Left ventricle myocardium superior (tissue), 1 donor: Measurements from ENCODE around the gene MTHFSD. TPM values are rescaled to one million over a fixed set of nuclear protein-coding genes. Genes with fewer than 3 reads are reported as not detected.
"Not testable (repeated sequence)": the region's sequence is repeated elsewhere in the genome, so short reads cannot be mapped to it uniquely, and the experiment has no call there.

Source experiments
- ATAC-seq: fragments of 200-7000 bp; cut with Tn5 transposase; one replicate; pipeline ENCODE4 v1.9.1; 2020; ENCODE audit warnings: mild to moderate bottlenecking, moderate library complexity
- DNase-seq: peaks from one replicate; pipeline ENCODE4 v3.0.0-alpha.2; 2020
- intact Hi-C: fragments of 100-400 bp; cut with micrococcal nuclease; formaldehyde crosslinking; loops from one replicate; pipeline ENCODE4 v1.11.0; 2022
- long read RNA-seq: library from polyadenylated mRNA; unstranded; transcript quantifications from one replicate; pipeline ENCODE4 v2.0.0, GENCODE V29; 2021
- total RNA-seq: library from RNA; stranded (reverse); fragmentation: NEBNext Ultra II Directional; extraction: Animal tissue kit (Norgen Biotek cat#: 25700); gene quantifications from one replicate; pipeline ENCODE4 v1.2.1, GENCODE V29; 2021
- donor health status: DM: no; HTN: yes; CAD: no; lungs with severe emphysema.

The MTHFSD gene, protein sequence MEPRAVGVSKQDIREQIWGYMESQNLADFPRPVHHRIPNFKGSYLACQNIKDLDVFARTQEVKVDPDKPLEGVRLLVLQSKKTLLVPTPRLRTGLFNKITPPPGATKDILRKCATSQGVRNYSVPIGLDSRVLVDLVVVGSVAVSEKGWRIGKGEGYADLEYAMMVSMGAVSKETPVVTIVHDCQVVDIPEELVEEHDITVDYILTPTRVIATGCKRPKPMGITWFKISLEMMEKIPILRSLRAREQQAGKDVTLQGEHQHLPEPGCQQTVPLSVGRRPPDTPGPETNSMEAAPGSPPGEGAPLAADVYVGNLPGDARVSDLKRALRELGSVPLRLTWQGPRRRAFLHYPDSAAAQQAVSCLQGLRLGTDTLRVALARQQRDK
- total RNA-seq, result 12.6 TPM
- long read RNA-seq, partial matches to known transcripts, result 4 of 15 reads
- long read RNA-seq, other reads (novel, unspliced or antisense), result 1 of 15 reads

DNA sequence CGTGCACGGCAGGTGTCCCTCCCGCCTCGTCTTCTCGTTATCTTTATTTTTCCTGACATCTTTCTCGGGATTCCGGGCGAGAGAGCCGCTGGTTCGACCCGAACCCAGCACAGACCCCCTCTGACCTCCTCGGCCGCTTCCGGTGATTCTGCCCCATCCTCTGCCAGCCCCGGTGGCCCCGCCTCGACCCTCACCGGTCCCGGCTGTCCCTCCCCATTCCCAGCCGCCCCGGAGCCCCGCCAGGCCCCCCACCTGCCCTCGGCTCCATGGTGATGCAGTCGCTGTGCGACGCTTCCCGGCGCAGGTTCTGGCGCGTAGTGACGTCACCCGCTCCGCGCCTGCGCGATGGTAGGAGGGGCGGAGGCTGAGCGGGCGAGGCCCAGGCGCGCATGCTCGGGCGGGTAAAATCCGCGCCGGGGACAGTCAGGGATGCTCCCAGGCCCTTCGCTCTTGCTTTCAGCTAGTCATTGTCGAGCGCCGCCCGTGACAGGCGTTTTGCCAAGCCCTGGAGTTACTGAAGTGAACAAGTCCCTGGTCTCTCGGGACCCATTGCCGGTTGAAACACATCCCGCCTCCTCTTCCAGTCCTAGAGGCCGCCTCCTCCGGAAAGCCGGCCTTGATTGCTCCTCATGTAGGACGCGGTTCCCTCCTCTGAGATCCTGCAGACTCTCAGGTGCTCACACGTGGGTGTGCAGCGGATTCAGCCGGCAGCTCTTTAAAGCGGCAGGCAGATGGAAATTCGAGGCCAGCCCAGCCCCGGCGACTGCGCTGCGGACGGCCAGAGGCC is at the start of gene MTHFSD:
TSS of gene MTHFSD (minus strand) at position 319 of the 787 bp plus-strand sequence. CDS start at position 268, 51 bp downstream.
- peak; percentile 96 for DNase-seq
- intact Hi-C loops, result no loop called here
- ATAC-seq, result peak; percentile 98

DNA sequence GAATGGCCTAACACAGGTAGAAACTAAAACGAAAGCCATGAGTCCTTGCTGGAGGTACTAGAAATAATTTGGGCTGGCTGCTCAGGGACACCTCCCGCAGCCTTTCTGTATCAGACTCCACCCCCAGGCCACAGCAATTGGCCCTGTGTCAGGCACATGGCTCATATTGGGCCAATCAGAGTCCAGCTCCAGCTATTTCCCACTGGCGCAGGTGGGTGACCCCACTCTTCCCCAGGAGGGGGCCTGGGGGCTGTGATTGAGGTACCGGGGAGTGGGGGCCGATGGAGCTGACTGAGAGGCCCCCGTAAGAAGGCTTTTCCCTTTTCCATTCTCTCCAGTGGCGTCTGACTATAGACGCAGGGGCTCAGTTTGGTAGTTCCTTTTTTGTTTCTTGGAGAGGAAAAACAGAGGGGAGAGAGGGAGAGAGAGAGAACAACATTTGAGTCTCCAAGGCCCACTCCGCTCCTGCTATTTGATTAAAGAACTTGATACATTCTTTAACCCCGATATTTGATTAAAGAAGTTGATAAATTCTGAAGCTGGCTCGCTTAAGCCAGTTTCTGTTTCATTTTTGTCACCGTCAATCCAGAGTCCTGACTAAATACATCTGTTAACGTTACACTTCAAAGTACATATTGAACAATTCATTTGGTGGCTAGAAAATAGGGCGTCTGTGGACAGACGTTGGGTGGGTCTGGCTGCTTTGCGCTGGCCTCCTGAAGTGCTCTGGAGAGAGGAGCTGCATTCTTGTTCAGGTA is 49.6 kb upstream of the MTHFSD start:
- intact Hi-C loops, result no loop called here

DNA sequence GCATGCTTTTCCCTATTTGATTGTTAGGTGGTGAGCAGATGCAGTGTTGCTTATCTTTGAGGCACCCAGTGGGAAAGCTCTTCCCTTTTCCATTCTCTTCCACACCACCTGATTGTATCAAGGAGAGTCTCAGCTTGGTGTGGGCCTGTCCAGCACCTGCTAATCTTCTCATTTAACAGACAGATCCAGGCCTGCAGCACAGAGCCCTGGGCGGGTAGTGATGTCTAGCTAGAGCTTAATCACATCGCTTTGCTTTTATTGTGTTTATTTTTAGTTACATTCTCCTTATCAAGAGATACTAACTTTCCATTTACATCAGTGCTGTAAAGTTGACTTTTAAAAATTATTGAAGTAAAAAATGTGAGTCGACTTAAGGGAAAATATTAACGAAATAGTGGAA is 47.5 kb upstream of the MTHFSD start:
- intact Hi-C loops, result no loop called here
- no peak for DNase-seq
- ATAC-seq, result no peak

More for the DNA sequence above, 49.6 kb upstream of the MTHFSD start:
- ATAC-seq (no peak), DNase-seq (no peak)

DNA sequence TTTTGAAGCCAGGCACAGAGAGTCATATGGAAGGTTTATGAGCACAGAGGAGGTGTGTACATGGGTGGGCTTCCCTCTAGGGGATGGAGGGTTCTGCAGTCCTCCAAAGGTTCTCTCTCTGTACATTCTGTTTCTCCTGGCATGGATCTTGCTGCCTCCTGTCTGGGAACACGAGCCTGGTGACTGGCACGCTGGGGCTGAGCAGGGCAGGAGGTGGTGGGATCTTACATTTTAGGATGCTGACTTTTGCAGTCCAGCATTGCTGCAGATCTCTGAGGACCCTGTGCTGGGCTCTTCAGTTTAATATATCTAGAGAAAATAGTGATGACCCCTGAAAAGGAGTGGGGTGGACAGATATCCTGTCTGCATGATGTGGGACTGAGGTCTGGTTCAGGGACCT is 46.3 kb upstream of the MTHFSD start:
- DNase-seq (no peak), ATAC-seq (no peak)
- intact Hi-C loops, result no loop called here

DNA sequence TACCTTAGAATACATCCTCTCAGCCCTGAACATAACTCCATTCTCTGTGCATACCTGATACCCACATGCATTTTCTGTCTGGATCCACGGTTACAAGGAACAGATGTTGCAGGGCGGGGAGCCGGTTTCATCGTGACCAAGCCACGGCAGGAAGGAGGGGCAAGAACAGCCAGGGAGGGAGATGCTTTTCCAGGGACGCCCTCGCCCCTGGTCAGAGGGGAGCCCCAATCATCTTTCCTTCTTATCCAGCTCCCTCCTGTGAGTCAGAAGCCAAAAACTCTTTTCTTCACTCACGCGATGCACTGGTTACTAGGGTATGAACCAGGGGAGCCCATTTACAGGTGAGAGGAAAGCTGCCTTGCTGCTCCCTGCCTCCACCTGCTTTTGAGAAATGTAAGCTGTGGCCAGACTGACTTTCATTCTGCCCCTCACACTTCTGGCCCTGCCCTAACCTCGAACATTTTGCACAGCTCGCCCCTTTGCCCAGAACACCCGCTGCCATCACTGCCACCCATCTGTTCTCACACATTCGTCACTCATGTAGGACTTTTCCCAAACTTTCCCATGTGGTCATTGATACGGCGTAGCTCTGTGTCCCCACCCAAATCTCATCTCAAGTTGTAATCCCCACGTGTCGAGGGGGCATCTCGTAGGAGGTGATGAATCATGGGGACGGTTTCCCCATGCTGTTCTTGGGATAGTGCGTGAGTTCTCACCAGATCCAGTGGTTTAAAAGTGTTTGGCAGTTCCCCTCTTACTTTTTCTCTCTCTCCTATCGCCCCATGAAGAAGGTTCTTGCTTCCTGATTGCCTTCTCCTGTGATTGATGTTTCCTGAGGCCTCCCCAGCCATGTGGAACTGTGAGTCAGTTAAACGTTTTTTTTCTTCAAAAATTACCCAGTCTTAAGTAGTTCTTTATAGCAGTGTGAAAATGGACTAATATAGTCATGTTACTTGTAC is 43.9 kb upstream of the MTHFSD start:
- intact Hi-C loops, result no loop called here
- no peak for ATAC-seq

DNA sequence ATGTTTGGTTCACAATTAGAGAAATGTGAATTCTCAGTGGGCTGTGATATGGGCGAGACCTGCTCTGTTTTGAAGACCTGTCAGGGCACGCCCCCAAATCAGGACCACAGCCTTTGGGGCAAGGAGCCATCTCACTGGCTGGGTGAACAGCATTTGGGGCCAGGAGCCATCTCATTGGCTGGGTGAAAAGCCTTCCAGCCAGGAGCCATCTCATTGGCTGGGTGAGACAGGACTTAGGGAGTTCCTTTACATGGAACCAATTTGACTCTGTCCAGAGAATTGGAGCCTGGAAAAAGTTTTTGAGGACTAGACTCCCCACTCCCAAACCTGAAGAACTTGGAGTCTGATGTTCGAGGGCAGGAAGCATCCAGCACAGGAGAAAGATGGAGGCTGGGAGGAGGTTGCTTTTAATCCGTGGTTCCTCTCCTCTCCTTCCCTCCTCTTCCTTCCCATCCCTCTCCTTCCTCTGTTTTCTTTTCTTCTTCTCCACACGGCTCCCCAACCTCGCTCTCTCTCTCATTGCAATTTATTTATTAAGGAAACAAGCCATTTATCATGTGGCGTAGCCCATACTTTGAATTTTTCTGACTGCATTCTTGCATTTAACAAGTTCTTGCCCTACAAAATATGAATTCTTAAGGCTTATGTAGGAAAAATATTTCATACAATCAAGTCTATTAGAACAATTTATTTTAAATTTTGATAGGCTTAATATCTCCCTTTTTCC is 43.0 kb upstream of the MTHFSD start:
- ATAC-seq (no peak), DNase-seq (no peak)
- intact Hi-C loops, result no loop called here

More for the DNA sequence above, 43.9 kb upstream of the MTHFSD start:
- no peak for DNase-seq

DNA sequence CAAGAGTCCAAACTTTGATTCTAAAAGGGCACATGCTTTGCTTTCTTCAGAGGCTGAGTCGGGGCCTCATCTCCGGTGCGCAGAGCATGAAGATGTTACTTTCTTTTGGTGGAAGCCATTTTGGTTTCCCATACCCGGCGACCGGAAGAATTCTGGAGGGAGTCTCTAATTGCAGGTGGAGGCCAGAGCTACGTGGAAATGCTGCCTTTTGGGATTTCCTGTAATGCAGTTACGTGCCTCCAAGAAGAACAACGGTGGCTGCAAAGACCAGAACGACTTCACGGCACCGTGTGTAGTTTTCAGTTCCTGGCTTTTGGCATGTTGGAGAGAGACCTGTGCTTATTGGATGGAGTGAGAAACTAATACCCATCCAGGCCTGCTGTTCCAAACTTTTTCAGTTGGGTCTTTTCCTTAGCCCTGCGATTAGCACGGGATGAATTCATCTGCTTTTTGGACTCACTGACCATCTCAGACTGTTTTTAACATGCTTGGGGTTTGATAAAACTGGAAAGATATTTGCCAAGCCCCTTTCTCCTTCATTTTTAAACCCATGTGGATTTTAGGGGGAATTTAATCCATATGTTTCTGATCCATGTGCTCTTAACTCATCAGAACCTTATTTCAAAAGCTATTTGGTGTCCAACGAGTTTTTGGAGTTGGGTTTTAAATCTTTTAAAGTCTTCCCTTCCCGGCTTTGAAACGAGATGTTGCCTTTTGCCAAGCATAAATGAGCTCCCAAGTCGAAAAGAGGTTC is 42.3 kb upstream of the MTHFSD start:
- ATAC-seq (no peak), DNase-seq (no peak)
- intact Hi-C loops, result no loop called here

DNA sequence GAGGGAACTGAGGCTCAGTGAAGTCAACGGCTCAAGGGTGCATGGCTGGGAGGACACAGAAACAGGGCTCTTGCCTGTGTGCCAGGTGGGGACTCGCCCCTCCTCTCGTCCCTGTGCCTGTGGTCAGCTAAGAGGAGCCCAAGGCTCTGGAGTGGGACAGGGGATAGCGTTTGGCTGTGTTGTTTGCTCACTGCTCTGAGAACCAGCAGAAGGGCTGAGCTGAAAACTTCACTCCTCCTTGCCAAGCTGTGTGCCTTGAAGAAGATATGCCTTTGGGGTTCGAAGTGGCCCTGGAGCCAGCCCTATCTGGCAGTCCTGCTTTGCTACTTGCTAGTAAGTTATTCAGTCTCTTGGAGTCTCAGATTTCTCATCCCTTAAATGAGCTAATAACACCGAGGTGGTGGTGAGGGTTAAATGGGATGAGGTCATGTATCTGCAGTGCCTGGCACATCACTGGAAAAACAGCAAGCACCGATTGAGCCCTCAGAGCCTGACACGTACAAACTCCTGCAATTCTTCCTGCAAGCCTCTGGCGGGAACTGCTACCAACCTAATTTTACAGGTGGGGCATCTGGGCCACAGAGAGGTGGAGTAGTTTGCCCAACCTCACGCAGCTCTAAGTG is 41.1 kb upstream of the MTHFSD start:
- no peak for ATAC-seq
- intact Hi-C loops, result no loop called here
- no peak for DNase-seq

DNA sequence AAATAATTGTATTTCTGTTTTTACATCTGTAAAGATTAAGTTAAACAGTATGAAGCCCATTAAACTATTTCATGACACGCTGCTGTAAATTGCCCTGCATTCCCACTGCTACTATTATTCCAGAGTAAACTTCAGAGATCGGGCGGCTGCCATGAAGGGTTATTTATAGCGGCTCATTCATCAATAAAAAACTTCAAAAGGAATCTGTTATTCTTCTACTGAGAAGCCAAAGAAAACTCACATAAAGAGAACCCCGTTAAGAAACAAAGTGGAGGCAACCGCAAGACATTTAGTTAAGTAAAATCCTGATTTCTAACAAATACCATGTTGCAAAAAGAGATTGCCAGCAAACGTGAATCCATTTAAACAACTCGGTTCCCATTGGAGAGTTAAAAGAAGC is 39.7 kb upstream of the MTHFSD start:
- ATAC-seq (no peak), DNase-seq (no peak)
- intact Hi-C loops, result no loop called here

DNA sequence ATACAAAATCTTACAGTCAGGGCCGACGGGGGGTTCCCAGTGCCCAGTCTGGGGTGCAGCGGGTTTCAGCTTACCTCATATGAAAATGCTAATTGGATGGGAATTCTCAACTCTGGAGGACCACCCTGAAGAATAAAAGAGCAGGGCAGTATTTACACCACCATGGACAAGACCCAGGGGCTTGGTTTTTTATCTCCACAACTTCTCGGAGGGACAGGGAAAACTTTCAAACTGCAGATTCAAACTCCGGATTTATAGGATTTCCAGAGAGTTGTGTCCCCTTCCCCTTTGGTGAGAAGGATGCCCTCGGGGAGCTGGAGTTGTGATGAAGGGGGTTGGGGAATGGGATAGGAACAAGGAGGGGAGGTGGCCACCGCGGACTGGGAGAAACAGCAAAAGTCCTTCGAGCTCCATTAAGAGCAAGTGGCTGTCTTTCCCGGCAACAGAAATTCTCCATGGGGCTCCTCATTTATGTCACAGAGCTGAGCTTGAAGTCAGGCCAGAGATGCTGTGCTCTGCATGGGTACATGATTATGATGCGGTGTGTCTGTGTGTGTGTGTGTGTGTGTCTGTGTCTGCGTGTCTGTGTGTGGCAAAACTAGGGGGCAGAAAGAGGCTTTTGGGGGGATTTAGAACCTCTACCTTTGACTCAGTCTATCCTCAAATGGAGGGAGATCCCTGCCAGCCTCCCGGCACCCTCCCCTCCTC is 39.0 kb upstream of the MTHFSD start:
- no peak for ATAC-seq
- intact Hi-C loops, result no loop called here

DNA sequence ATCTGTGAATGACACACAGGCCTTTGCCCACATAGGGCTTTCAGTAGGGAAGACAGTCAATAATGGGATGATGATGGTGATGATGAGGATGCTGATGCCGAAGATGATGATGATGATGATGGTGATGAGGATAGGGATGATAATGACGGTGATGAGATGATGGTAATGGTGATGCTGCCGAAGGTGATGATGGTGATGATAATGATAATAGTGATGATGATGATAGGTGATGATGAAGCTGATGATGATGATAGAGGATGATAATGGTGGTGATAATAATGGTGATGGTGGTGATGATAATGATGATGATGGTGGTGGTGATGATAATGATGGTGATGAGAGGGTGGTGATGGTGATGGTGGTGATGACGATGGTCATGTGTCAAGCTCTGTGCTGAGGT is 36.2 kb upstream of the MTHFSD start:
- ATAC-seq (no peak), DNase-seq (no peak)
- intact Hi-C loops, result no loop called here

More for the DNA sequence above, 39.0 kb upstream of the MTHFSD start:
- DNase-seq, result no peak

DNA sequence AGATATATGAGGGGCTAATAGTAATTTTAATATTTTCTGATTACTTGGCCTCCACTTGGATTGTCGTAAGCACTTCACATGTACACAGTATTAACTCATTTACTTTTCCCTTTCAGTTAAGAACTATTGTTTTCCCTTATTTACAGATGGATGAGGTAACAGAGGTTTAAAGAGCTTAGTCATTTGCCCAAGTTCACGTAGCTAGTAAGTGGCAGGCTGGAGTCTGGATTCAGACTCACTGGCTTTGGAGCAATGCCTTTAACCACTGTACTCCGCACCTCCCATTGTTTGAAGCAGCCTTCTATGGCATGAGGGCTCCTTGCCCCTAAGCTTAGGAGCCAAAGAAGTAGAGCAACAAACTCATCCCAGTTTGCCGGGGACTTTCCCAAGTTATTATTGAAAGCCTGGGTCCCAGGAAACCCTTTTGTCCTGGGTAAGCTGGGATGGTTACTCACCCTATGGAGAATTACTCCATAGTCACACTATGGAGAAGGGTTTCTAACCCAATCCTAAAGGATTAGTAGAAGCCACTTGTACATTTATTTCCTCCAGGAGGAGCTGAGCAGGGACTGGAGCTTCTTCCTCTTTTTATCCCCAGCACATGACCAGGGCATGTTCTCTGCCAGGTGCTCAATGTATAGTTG is 35.6 kb upstream of the MTHFSD start:
- no peak for DNase-seq
- no peak for ATAC-seq
- intact Hi-C loops, result no loop called here

DNA sequence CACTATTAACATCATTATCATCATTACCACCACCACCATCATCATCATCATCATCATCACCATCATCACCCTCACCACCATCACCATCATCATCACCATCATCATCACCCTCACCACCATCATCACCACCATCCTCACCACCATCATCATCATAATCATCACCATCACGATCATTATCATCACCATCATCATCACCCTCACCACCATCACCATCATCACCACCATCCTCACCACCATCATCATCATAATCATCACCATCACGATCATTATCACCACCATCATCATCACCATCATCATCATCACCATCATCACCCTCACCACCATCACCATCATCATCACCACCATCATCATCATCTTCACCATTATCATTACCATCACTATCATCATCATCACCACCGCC is 32.9 kb upstream of the MTHFSD start:
- ATAC-seq, intact Hi-C loops, DNase-seq: not testable (repeated sequence)

DNA sequence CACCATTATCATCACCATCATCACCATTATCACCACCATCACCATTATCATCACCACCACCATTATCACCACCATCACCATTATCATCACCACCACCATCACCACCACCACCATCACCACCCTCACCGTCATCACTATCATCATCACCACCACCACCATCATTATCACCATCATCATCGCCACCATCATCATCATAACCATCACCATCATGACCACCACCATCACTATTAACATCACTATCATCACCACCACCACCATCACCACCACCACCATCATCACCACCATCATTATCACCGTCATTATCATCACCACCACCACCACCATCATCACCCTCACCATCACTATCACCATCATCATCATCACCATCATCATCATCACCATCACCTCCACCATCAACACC is 32.5 kb upstream of the MTHFSD start:
- intact Hi-C loops, result no loop called here
- DNase-seq (no peak), ATAC-seq (no peak)

DNA sequence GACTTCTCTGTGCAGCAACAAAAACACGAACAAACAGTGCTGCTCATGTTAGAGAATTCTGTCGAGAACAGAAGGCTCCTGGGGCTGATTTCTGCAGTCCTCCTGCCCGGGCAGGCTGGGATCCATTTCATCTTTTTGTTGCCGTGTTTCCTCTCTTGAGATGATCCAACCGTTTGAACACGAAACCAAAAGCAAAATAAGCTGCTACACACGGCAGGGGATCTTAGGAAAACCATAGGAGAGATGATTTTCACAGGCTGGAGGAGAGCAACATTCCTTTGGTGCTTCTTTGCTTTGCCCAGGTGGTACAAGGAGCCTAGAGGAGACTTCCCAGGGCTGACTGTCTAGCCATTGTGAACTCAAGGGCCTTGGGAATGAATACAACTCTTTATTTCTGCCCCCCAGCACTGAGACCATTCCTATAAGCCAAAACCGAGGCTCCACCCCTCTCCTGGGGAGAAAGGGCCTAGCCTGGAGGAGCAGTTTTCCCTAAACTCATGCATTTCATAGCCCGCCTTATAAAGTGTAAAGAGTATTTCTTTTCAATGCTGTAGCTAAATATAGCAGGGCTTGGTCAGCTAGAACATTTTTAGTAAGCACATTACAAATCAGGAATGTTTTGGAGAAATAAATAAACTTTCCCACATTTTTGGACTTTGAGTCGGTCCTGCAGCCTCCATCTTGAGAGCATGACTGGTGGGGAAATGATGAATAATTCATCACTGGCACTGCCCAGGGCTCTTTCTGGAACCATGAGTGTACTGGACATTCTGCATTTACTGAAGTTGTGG is 31.0 kb upstream of the MTHFSD start:
- peak; percentile 29 for ATAC-seq
- DNase-seq, result no peak
- intact Hi-C loops, result no loop called here
